Hematopoietic multipotent progenitor cell treated with erythropoietin and hydrocortisone succinate and interleukin-3 and kit ligand, for 15 days (in vitro differentiated cells): ENCODE measurements around the gene FAM120B.
"Not testable (repeated sequence)": the region's sequence is repeated elsewhere in the genome, so short reads cannot be mapped to it uniquely, and the experiment has no call there.

ENCODE experiments used
- DNase-seq: peaks from one replicate; pipeline ENCODE4 v3.0.0-alpha.2; 2015; ENCODE audit warnings: low spot score

The FAM120B gene

DNA sequence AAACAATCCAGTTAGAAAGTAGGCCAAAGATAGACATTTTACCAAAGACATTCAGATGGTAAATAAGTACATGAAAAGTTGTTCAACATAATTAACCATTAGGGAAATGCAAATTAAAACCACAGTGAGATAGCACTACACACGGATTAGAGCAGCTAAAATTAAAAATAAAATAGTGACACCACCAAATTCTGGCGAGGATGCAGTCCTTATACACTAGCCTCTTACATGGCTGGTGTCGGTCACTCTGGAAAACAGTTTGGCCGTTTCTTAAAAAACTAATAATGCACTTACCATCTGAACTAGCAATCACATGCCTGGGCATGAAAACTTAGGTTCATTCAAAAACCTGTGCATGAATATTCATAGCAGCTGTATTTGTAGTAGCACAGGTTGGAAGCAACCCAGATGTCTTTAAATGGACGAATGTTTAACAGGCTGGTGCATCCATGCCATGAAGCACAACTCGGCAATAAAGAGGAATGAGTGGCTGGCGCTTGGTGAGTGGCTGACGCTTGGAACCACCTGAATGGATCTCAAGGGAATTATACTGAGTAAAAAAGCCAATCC is 77.0 kb downstream of the FAM120B start:
- no peak for DNase-seq

DNA sequence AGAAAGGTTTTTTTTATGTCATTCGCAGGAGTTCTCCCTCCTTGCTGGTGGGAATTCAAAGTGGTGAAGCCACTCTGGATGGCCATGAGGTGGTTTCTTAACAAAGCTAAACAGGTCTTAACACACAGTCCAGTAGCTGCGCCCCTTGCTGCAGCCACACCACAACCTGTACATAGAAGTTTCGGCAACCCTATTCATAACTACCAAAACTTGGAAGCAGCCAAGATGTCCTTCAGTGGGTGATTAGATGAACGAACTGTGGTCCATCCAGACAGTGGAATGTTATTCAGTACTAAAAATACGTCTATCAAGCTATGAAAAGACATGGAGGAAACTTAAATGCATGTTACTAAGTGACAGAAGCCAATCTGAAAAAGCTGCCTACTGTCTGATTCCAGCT is 78.9 kb downstream of the FAM120B start:
- DNase-seq, result no peak

DNA sequence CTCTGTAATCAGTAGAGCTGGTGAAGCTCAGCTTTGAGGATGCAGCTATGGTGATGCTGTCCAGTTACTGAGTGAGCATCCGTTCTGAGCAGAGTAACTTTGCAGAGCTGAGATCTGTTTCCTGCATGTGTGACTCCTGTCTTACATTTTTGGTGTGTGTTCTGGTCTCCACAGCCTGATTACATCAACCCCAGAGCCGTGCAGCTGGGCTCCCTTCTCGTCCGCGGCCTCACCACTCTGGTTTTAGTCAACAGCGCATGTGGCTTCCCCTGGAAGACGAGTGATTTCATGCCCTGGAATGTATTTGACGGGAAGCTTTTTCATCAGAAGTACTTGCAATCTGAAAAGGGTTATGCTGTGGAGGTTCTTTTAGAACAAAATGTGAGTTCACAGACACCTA is 81.6 kb downstream of the FAM120B start:
- no peak for DNase-seq

DNA sequence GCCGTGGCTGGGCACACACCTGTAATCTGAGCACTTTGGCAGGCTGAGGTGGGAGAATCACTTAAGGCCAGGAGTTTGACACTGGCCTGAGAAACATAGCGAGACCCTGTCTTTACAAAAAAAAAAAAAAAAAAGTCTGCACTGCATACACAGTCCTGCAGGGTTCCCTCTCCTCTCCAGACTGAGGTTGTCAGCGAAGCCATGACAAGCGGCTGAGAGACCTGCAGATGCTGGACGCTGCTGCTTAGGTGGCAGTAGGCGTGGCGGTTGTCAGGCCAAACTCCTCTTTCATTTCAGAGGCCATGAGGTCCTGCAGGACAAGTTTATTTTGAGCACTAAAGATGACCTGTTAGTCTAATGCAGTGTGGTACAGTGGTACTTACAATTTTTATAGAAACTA is 86.5 kb downstream of the FAM120B start:
- DNase-seq, result no peak

DNA sequence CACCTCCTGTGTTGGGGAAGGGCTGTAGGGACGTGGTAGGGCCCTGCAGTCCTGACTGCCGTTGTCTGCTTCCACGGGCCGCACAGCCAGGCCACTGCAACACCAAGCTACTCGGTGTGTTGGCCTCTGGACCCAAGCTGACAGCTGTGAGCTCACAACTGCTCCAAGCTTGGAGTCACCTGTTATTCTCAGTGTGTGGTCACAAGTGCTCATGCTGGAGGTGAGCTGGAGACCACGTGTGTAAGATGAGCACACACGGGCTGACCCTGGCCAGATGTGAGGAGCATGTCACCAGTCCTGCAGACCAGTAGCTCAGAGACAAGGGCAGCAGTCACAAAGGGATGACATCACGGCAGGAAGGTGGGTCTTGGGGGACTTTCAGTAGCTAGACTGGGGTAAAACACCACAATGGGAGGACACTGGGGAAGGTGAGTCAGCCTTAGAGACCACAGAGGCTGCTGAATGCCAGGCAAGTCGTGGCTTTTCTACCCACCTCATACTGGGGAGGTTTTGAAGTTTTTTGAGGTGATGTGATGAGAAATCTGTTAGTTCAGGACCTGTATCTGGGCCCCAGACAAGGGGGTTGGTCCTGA is 87.3 kb downstream of the FAM120B start:
- no peak for DNase-seq

DNA sequence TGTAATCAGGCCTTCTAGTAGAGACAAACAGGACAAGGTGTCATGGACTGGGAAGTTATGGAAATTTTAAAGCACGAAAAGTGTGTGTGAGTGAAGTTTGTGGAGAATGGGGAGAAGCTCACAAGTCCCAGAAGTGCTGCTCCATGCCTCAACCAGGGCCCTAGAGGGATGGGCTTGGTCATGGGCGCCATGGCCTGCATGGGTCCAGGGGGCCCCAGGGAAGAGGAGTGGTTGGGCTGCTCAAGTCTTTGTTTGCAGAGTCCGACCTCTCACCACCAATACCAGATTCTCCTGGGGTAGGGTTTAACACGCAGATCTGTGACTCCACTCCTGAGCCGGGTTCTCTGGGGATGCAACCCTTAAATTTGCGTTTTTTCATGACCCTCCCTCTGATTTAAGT is 88.4 kb downstream of the FAM120B start:
- DNase-seq, result no peak

DNA sequence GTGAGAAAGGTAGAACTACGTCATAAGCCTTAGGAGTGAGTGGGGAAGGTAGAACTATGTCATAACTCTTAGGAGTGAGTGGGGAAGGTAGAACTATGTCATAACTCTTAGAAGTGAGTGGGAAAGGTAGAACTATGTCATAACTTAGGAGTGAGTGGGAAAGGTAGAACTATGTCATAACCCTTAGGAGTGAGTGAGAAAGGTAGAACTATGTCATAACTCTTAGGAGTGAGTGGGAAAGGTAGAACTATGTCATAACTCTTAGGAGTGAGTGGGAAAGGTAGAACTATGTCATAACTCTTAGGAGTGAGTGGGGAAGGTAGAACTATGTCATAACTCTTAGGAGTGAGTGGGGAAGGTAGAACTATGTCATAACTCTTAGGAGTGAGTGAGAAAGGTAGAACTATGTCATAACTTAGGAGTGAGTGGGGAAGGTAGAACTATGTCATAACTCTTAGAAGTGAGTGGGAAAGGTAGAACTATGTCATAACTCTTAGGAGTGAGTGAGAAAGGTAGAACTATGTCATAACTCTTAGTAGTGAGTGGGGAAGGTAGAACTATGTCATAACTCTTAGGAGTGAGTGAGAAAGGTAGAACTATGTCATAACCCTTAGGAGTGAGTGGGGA is 92.3 kb downstream of the FAM120B start:
- DNase-seq, result not testable (repeated sequence)

DNA sequence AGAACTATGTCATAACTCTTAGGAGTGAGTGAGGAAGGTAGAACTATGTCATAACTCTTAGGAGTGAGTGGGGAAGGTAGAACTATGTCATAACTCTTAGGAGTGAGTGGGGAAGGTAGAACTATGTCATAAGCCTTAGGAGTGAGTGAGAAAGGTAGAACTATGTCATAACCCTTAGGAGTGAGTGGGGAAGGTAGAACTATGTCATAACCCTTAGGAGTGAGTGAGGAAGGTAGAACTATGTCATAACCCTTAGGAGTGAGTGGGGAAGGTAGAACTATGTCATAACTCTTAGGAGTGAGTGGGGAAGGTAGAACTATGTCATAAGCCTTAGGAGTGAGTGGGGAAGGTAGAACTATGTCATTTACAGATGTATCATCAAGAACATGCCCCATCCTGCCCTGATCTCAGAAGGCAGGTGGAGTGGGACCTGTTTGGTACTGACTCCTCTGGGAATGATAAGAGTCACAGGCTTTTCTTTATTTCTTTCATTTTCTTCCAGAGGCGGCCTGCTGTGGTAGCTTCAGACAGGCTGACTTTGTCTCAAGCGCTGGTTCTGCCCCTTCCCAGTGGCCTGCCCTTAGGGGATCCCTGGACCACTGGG is 93.5 kb downstream of the FAM120B start:
- DNase-seq, result not testable (repeated sequence)

DNA sequence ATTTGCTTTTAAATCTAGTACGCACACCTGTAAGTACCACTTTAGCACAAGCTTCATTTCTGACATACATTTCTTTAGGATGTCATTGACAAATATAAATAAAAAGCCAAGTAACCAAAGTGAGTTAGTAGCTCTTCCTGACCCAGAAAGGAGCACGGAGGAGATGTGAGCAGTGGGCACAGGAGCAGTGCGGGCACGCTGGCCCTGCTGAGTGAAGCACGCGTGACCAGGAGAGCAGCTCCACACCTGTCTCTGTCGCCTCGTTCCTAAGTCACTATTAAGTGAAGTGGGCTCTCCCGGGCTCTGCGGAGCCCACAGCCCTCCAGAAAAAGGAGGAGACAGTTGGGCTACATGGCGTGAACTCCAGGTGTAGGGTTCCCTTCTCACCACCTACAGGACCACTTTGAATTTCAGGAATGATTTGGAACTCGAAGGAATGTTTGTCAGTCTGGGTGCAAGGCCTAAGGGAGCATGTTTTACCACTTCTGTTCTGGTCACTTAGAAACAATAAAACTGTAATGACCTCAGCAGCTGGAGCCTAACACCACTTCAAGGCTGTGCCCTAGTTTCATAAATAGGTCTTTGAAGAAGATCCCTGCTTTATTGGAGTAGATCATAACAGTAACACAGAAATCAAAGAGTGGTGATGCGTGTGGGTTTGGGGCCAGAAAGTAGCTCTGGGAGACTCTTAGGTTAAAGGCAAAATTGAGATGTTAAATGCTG is 95.9 kb downstream of the FAM120B start:
- no peak for DNase-seq

DNA sequence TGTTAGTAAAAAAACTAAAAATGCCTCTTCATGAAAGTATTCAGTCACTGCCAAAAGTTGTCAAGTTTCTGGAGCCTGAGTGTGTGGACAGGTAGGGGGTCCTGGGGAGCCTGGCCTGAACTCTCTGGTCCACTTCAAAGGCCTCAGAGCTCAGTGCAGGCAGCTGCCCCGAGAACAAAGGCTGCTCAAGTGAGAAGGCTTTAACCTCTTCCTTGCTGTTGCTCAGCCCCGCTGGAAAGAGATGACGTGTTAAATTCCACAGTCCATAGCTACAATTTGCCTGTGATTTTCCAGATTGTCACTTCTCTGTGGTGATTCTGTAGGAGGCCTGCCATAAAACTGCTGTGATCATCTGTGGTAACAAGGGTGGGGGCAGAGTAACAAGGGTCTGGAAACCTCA is 96.9 kb downstream of the FAM120B start:
- no peak for DNase-seq

DNA sequence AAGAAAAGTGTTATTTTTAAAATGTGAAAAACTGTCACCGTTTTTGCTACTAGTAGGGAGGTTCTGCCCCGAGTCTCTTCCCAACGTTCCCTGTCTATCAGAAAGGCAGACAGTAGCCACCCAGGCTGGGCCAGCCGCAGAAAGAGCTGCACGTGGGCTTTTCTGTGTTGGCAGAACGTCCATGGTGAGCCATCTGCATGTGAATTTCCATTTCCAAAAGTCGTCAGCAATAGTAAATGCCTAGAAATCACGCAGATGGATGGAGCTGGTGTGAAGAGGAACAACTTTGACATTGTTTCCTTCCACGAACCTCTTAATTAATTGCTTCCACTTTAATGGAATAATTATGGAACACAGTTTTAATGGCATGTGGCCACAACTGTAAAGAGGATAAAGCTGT is 97.5 kb downstream of the FAM120B start:
- DNase-seq, result no peak

DNA sequence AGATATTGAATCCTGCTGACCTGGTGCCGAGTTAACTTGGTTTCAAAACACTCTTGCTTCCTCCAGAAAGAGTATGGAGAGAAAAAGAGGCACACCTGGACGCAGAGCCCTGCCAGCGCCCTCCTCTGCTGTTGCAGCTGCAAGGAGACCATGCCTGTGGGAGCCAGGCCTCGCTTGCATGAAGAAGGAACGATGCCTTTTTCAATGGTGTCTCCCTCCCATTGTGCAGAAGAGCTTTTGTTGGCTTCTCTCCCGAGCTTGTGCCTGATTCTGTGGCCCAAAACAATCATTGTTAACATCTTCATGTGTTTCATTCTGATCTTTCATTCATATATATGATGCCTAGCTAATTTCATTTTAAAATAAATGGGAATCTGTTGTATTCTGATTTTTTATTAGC is 98.1 kb downstream of the FAM120B start:
- DNase-seq, result no peak

DNA sequence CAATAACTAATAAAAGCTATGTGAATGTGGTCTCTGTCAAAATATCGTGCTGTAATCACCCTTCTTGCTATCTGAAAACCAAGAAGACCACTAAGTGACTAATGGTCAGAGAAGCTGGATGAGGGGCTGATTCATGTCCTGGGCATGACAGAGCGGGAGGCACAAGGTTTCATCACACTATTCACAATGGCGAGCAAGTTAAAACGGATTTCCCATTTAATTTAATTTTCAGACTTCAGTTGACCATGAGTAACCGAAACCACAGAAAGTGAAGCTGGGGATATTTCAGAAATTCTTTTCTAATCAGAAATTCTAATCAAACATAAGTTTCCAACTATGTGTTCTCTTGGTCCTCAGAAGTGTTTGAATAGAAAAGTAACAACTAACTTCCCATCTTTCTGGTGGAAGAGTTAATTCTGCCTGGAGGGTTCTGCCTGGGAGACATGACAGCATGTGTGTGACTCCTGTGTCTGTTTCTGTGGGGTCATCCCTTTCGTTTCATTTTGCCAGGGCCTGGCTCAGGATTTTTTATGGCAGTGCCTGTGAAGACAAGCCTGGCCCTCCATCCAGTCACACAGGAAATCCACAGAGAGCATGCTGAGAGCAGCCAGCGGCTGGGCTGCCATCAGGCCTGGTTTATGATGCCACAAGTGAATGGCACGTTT is 98.9 kb downstream of the FAM120B start:
- no peak for DNase-seq

DNA sequence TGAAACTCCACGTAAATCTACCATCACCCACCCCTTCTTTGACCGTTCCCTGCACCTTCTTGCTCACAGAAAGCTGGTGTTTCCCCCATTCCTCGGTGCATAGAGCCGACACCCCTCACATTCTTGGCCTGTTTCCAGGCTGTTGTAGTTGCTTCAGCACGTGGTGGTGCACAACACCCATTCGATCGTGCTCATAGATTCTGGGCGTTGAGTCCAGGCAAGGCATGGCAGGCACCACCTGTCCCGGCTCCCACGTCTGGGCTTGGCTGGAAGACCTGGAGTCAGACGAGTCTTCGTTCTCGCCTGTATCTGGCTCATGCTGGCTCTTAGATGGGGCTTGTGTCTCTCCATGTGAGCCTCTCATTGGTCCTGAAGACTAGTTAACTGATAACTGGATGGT is 100.6 kb downstream of the FAM120B start:
- no peak for DNase-seq

DNA sequence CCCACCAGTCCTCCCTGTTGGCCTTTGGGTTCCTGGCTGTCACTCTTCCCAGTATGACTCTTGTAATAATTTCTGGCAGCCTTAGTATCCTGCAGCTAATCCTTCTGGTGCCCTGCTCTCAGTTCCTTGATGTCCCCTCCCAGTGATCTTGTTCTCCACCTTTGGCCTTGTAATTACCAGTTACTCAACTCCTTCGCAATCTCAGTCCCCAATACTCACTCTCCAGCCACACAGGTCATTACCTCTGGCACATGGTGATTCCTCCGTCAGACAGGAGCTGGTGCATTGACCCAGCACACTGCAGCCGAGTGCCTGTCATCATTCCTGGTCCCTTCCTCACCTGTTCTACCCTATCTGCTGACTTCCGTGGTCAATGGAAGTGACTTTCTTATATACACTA is 101.4 kb downstream of the FAM120B start:
- DNase-seq, result no peak

DNA sequence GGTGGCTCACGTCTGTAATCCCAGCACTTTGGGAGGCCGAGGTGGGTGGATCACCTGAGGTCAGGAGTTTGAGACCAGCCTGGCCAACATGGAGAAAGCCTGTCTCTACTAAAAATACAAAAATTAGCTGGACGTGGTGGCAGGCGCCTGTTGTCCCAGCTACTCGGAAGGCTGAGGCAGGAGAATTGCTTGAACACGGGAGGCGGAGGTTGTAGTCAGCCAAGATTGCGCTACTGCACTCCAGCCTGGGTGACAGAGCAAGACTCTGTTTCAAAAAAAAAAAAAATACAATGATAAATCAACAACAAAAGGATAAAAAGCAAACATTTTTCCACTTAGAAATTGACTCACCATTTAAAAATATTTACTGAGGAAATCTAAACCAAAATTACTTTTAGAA is 103.2 kb downstream of the FAM120B start:
- not testable (repeated sequence) for DNase-seq

DNA sequence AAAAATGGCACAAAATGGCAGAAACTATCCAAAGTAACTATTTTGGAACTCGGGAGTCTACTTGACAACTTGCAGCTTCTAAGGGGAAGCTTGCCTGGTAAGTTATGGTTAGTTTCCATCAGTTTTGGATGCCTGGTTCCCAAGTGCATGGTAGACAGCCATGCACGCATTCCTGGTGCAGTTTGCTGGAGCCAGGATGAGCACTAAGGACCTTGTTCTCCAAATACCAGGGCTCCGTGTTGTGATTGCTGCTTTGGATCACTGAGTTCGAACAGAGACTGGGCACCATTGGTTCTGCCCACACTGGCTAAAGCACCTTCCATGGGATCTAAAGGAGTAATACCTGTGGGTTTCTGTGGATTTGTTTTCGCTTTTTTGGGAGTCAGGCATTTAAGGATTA is 103.7 kb downstream of the FAM120B start:
- DNase-seq, result no peak

DNA sequence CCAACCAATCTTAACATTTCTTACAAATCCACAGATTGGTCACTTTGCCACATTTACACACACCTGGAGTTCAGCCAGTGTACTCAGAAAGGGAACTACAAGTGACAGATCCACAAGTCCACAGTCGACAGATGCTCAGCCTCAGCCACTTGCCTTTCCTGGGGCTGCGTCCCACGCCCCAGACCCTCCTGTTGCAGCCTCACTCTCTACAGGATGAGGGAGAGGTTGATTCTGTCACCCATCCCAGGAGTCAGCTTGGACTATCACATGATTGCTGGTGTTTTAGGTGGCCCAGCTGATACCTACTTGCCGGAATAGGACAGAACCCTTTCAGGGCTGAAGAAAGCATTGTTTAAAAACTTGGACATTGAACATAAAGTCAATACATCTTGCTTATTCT is 108.8 kb downstream of the FAM120B start:
- no peak for DNase-seq

DNA sequence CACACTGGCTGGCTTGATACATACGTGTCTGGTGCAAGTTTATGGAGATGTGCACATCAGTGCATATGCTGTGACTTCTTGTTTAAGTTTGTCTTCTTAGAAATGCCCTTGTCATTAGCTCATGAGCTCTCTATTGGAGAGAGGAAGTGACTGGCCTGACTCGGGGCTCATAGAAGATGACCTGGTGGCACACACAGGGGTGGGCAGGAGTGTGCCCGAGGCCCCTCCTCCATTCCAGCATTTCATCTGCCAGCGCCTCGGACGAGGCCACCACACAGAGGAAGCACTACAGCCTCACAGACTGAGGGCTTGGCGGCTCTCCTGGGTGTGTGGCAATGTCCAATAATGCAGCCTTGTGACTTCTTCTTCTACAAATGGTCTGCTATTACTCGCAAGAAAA is 109.7 kb downstream of the FAM120B start:
- no peak for DNase-seq

DNA sequence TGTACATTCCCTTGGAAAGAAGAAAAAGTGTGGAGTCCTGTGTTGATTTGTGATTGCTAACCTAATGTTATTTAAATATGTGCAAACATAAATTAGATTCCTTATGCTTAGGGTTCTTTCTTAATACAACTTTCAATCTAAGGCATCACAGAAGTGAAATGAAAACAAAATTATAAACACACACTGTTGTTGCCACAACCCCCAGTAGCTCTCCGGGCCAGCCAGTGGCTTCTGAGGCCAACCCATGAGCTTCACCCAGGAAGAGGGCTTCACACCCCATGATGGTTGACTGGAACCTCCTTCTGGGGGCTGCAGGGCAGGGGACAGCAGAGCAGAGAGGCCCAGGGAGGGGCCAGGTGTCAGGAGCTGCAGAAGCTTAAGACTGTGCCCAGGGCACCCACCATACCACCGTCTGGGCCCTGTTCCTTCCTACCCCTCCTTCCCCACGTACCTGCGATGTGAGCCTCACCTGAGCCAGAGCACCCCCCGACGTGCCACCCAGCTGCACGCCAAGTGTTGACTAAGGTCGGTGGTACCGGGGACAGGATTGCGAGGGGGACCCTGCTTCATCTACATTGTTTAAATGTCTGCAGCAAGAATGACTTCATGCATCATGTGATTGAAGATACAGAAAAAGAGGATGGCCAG is 110.5 kb downstream of the FAM120B start:
- no peak for DNase-seq

DNA sequence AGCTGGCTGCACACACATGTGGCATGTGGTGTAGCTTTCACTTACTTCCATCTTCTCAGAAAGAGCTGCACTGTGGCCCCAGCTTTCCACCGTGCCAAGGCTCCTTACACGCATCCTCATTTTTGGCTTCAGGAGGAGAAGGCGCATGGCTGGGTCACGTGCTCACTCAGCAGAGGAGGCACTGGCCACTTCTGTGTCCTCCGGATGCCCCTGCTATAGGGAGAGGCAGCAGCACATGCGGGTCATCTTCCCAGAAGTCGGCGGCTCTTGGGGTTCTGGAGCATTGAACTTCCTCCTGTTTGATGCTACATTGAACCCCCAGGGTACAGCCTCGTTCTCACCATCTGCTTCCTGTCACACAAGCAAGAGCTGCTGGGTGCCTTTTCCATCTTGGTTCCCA is 111.3 kb downstream of the FAM120B start:
- no peak for DNase-seq

DNA sequence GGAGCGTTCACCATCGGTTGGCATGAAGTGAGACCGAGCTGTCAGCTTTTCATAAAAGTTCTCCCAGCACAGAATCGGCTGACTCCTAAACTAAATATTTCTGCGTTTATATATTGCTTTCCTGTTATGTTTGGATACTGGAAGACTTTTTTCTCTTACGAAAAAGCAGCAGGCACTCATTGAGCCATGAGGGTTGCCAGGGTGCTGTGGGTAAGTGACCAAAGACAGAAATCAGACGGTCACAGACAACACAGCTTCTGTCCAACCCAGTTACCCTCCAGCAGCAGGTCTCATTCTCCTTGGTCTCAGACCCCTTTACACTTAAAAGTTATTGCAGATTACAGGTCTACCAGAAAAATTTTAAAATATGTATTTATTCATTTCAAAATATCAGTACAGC is 113.7 kb downstream of the FAM120B start:
- DNase-seq, result no peak
